ENCODE measurements around the gene SCCPDH. TPM values are rescaled to one million over a fixed set of nuclear protein-coding genes. Genes with fewer than 3 reads are reported as not detected.
"Not testable (repeated sequence)": the region's sequence is repeated elsewhere in the genome, so short reads cannot be mapped to it uniquely, and the experiment has no call there.

Gene SCCPDH
- total RNA-seq, 2 donors from 2014 or later: 21.4 to 23.1 TPM

DNA sequence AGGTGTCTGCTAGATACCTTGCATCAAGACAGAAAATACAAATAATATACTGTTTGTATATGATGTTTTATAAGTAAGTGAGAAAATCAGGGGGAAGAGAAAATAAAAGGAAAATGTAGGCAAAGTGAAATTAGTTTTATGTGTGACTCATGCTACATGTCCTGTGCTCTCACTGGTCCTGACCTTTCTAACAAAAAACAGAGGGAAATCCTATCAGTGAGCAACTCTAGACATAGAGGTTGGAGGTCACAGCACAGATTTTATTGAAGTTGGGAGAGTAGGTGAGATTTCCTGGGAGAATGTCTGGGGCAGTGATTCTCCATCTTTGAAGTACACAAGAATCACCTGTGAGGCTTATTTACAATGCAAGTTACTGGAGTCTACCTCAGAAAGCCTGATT, 9.5 kb downstream of the SCCPDH start:
- DNase-seq (ENCODE audit: low spot score): no peak
- Histone ChIP-seq H3K27me3 (no peaks in the 10 kb centered on the region), H3K4me3 (no peak overlapping the region), H3K9me3 (no peaks in the 10 kb centered on the region), H3K27ac (no peak overlapping the region), H3K4me1 (no peaks in the 10 kb centered on the region), H3K36me3 (peaks cover 77% of the 10 kb centered on the region)
- no peak for TF ChIP-seq CTCF (IDR thresholded peaks at IDR 0.05)

DNA sequence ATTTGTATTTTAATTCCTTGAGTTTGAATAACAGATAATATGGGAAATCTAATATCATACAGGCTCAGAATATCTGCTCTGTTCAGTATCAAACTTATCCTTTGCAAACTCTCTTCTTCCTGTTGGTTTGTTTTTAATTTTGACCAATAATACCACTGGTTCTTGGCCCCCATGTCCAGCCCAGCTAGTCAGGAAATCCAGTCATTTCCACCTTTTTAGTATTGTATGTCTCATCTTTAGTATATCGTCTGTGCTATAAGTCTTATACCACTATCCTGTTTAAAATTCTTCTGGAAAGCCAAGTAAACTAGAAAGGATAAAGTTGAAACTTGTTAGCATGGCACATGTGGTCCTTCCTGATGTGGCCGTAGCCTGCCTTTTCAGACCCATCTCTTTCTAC, 10.7 kb downstream of the SCCPDH start:
- H3K36me3 ChIP-seq: peaks cover 70% of the 10 kb centered on the region
- H3K4me3 ChIP-seq: no peak overlapping the region
- DNase-seq (ENCODE audit: low spot score): no peak
- no peaks in the 10 kb centered on the region for H3K9me3 ChIP-seq
- H3K27me3 ChIP-seq: no peaks in the 10 kb centered on the region
- H3K27ac ChIP-seq: no peak overlapping the region
- no peak for TF ChIP-seq CTCF (IDR thresholded peaks at IDR 0.05)
- H3K4me1 ChIP-seq: no peaks in the 10 kb centered on the region

DNA sequence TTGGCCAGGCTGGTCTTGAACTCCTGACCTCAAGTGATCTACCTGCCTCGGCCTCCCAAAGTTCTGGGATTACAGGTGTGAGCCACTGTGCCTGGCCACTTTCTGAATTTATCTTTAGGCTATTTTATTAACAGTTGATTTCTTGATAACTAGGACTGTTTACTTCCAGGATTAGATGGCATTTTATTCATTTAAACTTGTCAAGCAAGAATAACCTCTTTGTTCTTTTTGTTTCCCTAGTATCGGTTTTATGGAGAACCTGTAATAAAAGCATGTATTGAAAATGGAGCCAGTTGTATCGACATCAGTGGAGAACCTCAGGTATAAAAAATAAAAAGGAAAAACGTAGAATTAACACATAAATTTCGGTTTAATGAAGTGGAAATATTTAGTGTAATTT, 11.5 kb downstream of the SCCPDH start:
- no peak for DNase-seq (ENCODE audit: low spot score)
- Histone ChIP-seq H3K4me1 (no peaks in the 10 kb centered on the region), H3K36me3 (peaks cover 68% of the 10 kb centered on the region), H3K9me3 (no peaks in the 10 kb centered on the region), H3K27me3 (no peaks in the 10 kb centered on the region), H3K4me3 (no peak overlapping the region), H3K27ac (no peak overlapping the region)
- no peak for TF ChIP-seq CTCF (IDR thresholded peaks at IDR 0.05)

GRCh38 chr1:246742396-246742795, 18.2 kb downstream of the SCCPDH start:
- H3K27me3 ChIP-seq: no peaks in the 10 kb centered on the region
- H3K4me1 ChIP-seq: no peaks in the 10 kb centered on the region
- TF ChIP-seq CTCF (IDR thresholded peaks at IDR 0.05): no peak
- H3K4me3 ChIP-seq: no peak overlapping the region
- DNase-seq (ENCODE audit: low spot score): no peak
- peaks cover 54% of the 10 kb centered on the region for H3K36me3 ChIP-seq
- no peaks in the 10 kb centered on the region for H3K9me3 ChIP-seq
- H3K27ac ChIP-seq: no peak overlapping the region

- not testable (repeated sequence) for H3K4me3 ChIP-seq; H3K4me1 ChIP-seq; DNase-seq (ENCODE audit: low spot score); H3K27me3 ChIP-seq; H3K9me3 ChIP-seq; H3K27ac ChIP-seq
- peaks cover 29% of the 10 kb centered on the region for H3K36me3 ChIP-seq
Observed at GRCh38 chr1:246746155-246746554, 21.9 kb downstream of the SCCPDH start.

- H3K4me1 ChIP-seq: no peaks in the 10 kb centered on the region
- H3K27ac ChIP-seq: no peak overlapping the region
- no peak for TF ChIP-seq CTCF (IDR thresholded peaks at IDR 0.05)
- peaks cover 12% of the 10 kb centered on the region for H3K36me3 ChIP-seq
- no peaks in the 10 kb centered on the region for H3K9me3 ChIP-seq
- DNase-seq (ENCODE audit: low spot score): no peak
- H3K27me3 ChIP-seq: no peaks in the 10 kb centered on the region
- H3K4me3 ChIP-seq: no peak overlapping the region
Observed at GRCh38 chr1:246748006-246748405, 23.8 kb downstream of the SCCPDH start.
